Measurements from ENCODE around the gene NHLRC3.
"Not testable (repeated sequence)": the region's sequence is repeated elsewhere in the genome, so short reads cannot be mapped to it uniquely, and the experiment has no call there.

NHLRC3 gene

GRCh38 chr13:39047560-39047959, 9.3 kb downstream of the NHLRC3 start:
- no peak for DNase-seq

- no peak for DNase-seq
These were observed 10.6 kb downstream of the NHLRC3 start for GRCh38 chr13:39048806-39049205.

- no peak for DNase-seq
These were observed 11.0 kb downstream of the NHLRC3 start for GRCh38 chr13:39049274-39049673.

GRCh38 chr13:39051157-39051556, 12.9 kb downstream of the NHLRC3 start:
- no peak for DNase-seq

GRCh38 chr13:39052944-39053343, 14.7 kb downstream of the NHLRC3 start:
- no peak for DNase-seq

- no peak for DNase-seq
These were observed 15.9 kb downstream of the NHLRC3 start for GRCh38 chr13:39054112-39054511.

DNA sequence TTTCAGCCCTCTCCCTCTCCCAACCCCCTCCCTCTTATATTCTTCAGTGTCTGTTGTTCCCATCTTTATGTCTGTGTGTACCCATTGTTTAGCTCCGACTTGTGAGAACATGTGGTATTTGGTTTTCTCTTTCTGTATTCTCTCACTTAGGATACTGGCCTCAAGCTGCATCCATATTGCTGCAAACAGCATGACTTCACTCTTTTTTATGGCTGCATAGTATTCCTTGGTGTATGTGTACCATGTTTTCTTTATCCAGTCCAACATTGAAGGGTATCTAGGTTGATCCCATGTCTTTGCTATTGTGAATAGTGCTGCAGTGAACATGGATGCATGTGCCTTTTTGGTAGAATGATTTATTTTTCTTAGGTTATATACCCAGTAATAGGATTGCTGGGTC, 17.8 kb downstream of the NHLRC3 start:
- no peak for DNase-seq

- DNase-seq, result no peak
These were observed 19.8 kb downstream of the NHLRC3 start for GRCh38 chr13:39058040-39058439.

GRCh38 chr13:39062004-39062403, 23.7 kb downstream of the NHLRC3 start:
- no peak for DNase-seq

GRCh38 chr13:39072842-39073241, 34.6 kb downstream of the NHLRC3 start:
- no peak for DNase-seq

DNA sequence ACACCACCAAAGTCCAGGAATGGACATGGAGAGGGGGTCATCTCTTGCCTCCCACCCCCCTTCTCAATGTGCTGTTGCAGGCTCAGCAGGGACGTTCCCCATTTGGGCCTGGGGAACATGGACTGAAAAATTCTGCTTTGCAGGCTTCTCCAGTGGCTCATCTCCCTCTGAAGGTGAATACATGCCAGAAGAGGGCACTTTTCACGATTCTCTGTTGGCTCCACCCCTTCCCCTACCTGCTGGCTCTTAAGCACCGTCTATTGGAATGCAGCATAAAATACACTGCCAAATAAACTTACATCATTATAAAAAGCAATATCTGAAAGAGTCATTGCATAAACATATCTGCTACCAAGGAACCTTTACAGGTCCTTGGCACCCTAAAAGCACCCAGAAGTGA, 35.7 kb downstream of the NHLRC3 start:
- DNase-seq, result no peak

- not testable (repeated sequence) for DNase-seq
These were observed 48.1 kb downstream of the NHLRC3 start for GRCh38 chr13:39086251-39086945.

GRCh38 chr13:39091586-39091985, 53.3 kb downstream of the NHLRC3 start:
- DNase-seq, result no peak

DNA sequence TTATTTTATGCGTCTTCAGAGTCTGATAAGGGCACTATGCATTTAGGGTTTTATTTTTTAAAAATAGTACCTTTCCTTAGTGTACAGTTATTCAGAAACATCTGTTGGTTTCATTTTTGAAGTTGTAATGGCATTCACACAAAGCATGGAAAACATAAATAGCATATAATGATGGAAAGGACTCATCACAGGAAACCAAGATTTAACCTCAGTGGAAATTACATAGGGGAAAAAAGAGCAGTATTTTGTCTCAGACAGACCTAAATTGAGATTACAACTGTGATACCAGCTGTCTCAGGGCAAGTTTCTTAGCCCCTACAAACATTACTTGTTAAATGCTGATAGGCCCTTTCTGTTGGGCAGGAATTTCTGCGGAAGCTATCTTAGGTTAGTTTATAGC, 57.2 kb downstream of the NHLRC3 start:
- DNase-seq, result no peak

DNA sequence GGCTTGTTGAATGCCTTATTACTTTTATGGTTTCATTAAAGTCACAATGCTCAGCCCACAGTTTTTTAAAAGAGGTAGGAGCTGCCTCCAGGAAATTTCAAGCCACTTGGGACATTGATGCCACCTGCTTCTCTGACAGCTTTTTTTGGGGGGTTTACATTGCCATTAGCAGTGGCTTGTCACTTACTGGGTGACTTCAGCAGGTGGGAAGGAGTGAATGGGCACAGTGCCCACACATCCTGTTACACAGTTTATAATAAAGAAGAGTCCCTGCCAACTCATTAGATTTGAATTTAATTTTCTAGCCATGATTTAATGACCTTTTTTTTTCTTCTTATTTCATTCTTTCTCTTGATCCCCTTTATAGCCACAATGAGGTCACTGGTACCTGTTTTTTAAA, 61.0 kb downstream of the NHLRC3 start:
- DNase-seq, result no peak
